Measurements from ENCODE around the gene PRR3.

DNA sequence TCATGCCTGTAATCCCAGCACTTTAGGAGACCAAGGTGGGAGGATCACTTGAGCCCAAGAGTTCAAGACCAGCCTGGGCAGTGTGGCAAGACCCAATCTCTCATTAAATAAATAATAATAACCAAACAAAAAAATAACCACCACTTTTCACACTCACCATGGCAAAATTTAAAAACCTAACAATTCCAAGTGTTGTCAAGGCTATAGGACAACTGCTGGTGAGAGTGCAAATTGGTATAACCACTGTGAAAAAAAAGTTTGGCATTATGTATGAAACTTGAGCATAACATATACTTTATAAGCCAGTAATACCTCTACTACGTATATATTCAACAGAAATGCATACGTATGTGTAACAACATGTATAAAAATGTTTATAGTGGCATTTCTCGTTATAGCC, 3.8 kb downstream of the PRR3 start:
- TF ChIP-seq, protein P1, sequence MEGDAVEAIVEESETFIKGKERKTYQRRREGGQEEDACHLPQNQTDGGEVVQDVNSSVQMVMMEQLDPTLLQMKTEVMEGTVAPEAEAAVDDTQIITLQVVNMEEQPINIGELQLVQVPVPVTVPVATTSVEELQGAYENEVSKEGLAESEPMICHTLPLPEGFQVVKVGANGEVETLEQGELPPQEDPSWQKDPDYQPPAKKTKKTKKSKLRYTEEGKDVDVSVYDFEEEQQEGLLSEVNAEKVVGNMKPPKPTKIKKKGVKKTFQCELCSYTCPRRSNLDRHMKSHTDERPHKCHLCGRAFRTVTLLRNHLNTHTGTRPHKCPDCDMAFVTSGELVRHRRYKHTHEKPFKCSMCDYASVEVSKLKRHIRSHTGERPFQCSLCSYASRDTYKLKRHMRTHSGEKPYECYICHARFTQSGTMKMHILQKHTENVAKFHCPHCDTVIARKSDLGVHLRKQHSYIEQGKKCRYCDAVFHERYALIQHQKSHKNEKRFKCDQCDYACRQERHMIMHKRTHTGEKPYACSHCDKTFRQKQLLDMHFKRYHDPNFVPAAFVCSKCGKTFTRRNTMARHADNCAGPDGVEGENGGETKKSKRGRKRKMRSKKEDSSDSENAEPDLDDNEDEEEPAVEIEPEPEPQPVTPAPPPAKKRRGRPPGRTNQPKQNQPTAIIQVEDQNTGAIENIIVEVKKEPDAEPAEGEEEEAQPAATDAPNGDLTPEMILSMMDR (IDR thresholded peaks at IDR 0.05), result no peak
- TF ChIP-seq NFYB (CRISPR knock-in tag; conservative IDR thresholded peaks at IDR 0.05; ENCODE audit: low read depth) (no peak), SP1 (CRISPR knock-in tag; conservative IDR thresholded peaks at IDR 0.05) (no peak), FOXK1 (CRISPR knock-in tag; IDR thresholded peaks at IDR 0.05) (no peak), ZNF219 (CRISPR knock-in tag; IDR thresholded peaks at IDR 0.05; ENCODE audit: borderline replicate concordance) (no peak)
- TF ChIP-seq, protein P2, sequence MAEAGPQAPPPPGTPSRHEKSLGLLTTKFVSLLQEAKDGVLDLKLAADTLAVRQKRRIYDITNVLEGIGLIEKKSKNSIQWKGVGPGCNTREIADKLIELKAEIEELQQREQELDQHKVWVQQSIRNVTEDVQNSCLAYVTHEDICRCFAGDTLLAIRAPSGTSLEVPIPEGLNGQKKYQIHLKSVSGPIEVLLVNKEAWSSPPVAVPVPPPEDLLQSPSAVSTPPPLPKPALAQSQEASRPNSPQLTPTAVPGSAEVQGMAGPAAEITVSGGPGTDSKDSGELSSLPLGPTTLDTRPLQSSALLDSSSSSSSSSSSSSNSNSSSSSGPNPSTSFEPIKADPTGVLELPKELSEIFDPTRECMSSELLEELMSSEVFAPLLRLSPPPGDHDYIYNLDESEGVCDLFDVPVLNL (CRISPR knock-in tag; IDR thresholded peaks at IDR 0.05; ENCODE audit: borderline replicate concordance, low read depth), result no peak
- TF ChIP-seq, protein P3, sequence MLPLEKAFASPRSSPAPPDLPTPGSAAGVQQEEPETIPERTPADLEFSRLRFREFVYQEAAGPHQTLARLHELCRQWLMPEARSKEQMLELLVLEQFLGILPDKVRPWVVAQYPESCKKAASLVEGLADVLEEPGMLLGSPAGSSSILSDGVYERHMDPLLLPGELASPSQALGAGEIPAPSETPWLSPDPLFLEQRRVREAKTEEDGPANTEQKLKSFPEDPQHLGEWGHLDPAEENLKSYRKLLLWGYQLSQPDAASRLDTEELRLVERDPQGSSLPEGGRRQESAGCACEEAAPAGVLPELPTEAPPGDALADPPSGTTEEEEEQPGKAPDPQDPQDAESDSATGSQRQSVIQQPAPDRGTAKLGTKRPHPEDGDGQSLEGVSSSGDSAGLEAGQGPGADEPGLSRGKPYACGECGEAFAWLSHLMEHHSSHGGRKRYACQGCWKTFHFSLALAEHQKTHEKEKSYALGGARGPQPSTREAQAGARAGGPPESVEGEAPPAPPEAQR (CRISPR knock-in tag; IDR thresholded peaks at IDR 0.05), result no peak
